HUDEP-2 (cell line): ENCODE measurements around the gene BUB1B.

Experiments
- DNase-seq, 76 experiments: peaks; one replicate each; lab custom pipeline; 2025; ENCODE audit not compliant: unreplicated experiment in 76 of 76; lab: John Stamatoyannopoulos, UW

The BUB1B gene

GRCh38 chr15:40175160-40175559, 14.3 kb downstream of the BUB1B start:
- DNase-seq: no peak

- no peak for DNase-seq
Observed at GRCh38 chr15:40182358-40183029, 21.6 kb downstream of the BUB1B start.

- DNase-seq: no peak
Observed at GRCh38 chr15:40183636-40184463, 23.0 kb downstream of the BUB1B start.

- no peak for DNase-seq
Observed at GRCh38 chr15:40190591-40190990, 29.7 kb downstream of the BUB1B start.

GRCh38 chr15:40192942-40193341, 32.1 kb downstream of the BUB1B start:
- no peak for DNase-seq

- no peak for DNase-seq
Observed at GRCh38 chr15:40197434-40197833, 36.6 kb downstream of the BUB1B start.

GRCh38 chr15:40198355-40199085, 37.7 kb downstream of the BUB1B start:
- DNase-seq: no peak

- DNase-seq: no peak
Observed at GRCh38 chr15:40204100-40204499, 43.2 kb downstream of the BUB1B start.

GRCh38 chr15:40217166-40217824, 56.4 kb downstream of the BUB1B start:
- DNase-seq: peak in 45 of 76 experiments; percentile 1 to 84 (median 57)

GRCh38 chr15:40219801-40220200, 58.9 kb downstream of the BUB1B start:
- DNase-seq: no peak

- no peak for DNase-seq
Observed at GRCh38 chr15:40222131-40222530, 61.3 kb downstream of the BUB1B start.

- DNase-seq: no peak
Observed at GRCh38 chr15:40226736-40227135, 65.9 kb downstream of the BUB1B start.

GRCh38 chr15:40229316-40229715, 68.4 kb downstream of the BUB1B start:
- DNase-seq: no peak

GRCh38 chr15:40229956-40230355, 69.1 kb downstream of the BUB1B start:
- DNase-seq: no peak

- DNase-seq: no peak
Observed at GRCh38 chr15:40232625-40233070, 71.8 kb downstream of the BUB1B start.

- no peak for DNase-seq
Observed at GRCh38 chr15:40233727-40234577, 73.1 kb downstream of the BUB1B start.

GRCh38 chr15:40234783-40235182, 73.9 kb downstream of the BUB1B start:
- DNase-seq: no peak

- no peak for DNase-seq
Observed at GRCh38 chr15:40235201-40235885, 74.5 kb downstream of the BUB1B start.
